ENCODE data around the gene TRABD2B. TPM values are rescaled to one million over a fixed set of nuclear protein-coding genes. Genes with fewer than 3 reads are reported as not detected.
A peak's percentile ranks its signal among the peaks of the same experiment; 100 is the strongest.

TRABD2B gene
- total RNA-seq, 1 donor from 2014 or later, result 1.4 TPM

DNA sequence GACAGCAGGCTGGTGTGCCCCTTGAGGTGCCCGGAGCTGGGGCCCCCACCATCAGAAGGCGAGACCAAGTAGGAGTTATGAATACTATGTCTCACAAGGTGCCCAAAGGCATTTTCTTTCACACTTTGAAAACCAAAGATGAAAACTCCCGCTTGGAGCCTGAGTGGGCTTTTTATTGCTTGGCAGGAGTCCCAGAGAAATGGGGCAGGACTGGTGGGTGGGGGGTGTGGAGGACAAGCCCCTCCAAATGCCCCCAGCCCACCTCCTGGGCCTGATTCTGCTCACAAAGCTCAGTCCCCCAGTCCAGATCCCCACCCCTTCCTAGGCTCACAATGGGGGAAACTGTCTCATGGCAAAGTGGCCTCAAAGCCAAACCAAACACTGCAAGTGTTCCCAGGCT lies 227.9 kb downstream of the TRABD2B start:
- H3K4me3 ChIP-seq, result no peak overlapping the region
- TF ChIP-seq, protein P1, sequence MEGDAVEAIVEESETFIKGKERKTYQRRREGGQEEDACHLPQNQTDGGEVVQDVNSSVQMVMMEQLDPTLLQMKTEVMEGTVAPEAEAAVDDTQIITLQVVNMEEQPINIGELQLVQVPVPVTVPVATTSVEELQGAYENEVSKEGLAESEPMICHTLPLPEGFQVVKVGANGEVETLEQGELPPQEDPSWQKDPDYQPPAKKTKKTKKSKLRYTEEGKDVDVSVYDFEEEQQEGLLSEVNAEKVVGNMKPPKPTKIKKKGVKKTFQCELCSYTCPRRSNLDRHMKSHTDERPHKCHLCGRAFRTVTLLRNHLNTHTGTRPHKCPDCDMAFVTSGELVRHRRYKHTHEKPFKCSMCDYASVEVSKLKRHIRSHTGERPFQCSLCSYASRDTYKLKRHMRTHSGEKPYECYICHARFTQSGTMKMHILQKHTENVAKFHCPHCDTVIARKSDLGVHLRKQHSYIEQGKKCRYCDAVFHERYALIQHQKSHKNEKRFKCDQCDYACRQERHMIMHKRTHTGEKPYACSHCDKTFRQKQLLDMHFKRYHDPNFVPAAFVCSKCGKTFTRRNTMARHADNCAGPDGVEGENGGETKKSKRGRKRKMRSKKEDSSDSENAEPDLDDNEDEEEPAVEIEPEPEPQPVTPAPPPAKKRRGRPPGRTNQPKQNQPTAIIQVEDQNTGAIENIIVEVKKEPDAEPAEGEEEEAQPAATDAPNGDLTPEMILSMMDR (IDR thresholded peaks at IDR 0.05; ENCODE audit: borderline replicate concordance), result no peak
- DNase-seq, result no peak
- intact Hi-C loops (cut with micrococcal nuclease), result no loop called here
- no peaks in the 10 kb centered on the region for H3K9me3 ChIP-seq (replicated peaks)
- H3K4me1 ChIP-seq, result peaks cover 61% of the 10 kb centered on the region
- H3K27me3 ChIP-seq (ENCODE audit: low read depth), result no peaks in the 10 kb centered on the region
- H3K27ac ChIP-seq (replicated peaks), result no peak overlapping the region
- H3K36me3 ChIP-seq, result no peaks in the 10 kb centered on the region

DNA sequence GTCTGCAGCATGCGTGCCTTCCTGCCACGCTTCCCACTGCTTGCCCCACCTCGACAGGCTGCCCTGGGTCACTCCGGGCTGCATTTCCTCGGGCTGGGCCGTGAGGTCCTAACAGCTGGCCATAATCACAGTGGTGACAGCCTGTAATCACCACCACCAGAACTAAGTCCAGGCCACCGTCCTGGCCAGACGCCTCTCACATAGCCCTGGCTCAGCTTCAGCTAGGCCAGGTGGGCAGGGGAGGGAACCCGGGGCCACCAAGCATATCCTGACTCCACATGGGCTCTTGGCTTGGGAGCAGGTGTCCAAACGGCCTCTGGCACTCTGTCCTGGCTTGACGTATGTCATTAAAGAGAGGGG lies 229.5 kb downstream of the TRABD2B start:
- H3K9me3 ChIP-seq (replicated peaks), result no peaks in the 10 kb centered on the region
- peaks cover 69% of the 10 kb centered on the region for H3K4me1 ChIP-seq
- TF ChIP-seq, protein P1 (IDR thresholded peaks at IDR 0.05; ENCODE audit: borderline replicate concordance), result no peak
- peak; percentile 72 for DNase-seq
- no peaks in the 10 kb centered on the region for H3K27me3 ChIP-seq (ENCODE audit: low read depth)
- H3K27ac ChIP-seq (replicated peaks), result peak overlapping the region; percentile 38
- no peaks in the 10 kb centered on the region for H3K36me3 ChIP-seq
- intact Hi-C loops (cut with micrococcal nuclease), result no loop called here
- H3K4me3 ChIP-seq, result no peak overlapping the region

DNA sequence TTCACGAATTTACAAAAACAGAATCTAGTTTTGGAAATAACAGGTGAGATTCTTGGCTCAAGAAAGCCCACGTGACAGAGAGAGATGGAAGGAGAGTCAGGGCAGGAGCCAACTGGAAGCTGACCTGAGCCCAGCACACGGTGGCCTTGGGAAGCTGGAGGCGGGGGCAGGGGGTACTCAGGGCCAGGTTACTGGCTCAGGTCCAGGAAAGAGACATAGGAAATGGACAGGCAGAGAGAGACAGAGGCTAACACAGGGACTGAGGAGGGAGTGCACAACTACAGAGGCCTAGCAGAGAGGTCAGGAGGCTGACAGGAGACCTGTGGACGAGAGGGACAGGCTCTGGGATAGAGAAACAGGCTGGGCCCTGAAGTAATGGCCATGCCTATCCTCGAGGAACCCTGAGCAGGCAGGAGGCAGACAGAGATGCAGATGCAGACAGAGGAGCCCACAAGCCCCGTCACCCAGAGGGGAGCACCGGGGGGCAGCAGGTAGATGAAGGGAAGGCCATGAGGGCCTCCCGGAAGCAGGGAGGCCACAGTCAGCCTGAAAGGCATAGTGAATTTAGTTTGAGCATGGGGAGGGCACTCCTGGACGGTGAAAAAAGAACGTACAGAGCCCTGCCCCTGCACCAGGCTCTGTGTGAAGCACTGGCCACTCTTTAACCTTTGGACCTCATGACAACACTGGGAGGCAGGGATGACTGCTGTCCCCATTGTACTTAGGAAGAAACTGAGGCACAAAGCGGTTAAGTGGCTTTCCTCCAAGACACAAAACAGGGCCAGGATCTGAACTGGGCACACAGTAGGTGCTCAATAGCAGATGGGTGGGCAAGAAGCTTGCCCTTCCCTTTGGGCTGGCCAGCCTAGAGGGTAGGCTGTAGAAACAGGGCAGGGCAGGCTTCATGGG lies 230.1 kb downstream of the TRABD2B start:
- H3K4me3 ChIP-seq, result no peak overlapping the region
- intact Hi-C loops (cut with micrococcal nuclease), result no loop called here
- H3K27ac ChIP-seq (replicated peaks), result peak overlapping the region; percentile 38
- TF ChIP-seq, protein P1 (IDR thresholded peaks at IDR 0.05; ENCODE audit: borderline replicate concordance), result no peak
- H3K36me3 ChIP-seq, result no peaks in the 10 kb centered on the region
- H3K9me3 ChIP-seq (replicated peaks), result no peaks in the 10 kb centered on the region
- no peak for DNase-seq
- peaks cover 65% of the 10 kb centered on the region for H3K4me1 ChIP-seq
- H3K27me3 ChIP-seq (ENCODE audit: low read depth), result no peaks in the 10 kb centered on the region

DNA sequence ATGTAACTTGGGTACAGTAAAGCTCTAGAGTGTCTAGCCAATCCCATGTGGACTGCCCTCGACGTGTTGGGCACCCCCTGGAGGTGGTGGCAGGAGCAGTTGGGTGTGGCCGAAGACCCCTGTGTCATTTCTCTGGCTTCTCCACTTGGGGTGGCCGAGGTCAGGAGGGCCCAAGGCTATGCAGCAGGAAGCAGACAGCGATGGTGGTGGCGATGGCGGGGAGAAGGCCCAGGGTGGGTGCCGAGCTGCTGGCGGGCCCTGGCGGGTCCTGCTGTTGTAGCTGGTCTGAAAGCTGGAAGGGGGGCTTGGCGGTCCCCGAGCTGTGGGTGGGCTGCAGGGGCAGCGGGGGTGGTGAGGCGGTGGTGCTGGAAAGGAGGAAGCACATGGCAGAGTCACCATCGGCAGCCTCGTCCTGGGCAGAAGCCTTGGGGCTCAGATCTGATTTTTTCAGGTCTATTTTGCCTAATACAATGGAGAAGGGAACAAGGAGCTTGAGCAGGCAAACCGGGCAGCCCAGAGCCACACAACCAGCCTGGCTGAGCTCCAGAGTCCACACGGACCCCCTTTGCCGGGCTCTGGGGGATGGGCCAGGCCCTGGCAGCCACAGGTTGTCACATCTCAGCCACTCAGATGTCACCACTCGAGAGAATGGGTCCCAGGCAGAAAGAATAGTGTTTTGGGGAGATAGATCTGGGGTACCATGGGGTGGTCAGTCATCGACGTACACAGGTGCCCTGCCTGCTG lies 231.3 kb downstream of the TRABD2B start:
- Histone ChIP-seq H3K27ac (replicated peaks) (peak overlapping the region; percentile 55), H3K9me3 (replicated peaks) (no peaks in the 10 kb centered on the region), H3K36me3 (no peaks in the 10 kb centered on the region), H3K4me1 (peaks cover 65% of the 10 kb centered on the region), H3K27me3 (ENCODE audit: low read depth) (peaks cover 5% of the 10 kb centered on the region), H3K4me3 (no peak overlapping the region)
- DNase-seq, result no peak
- intact Hi-C loops (cut with micrococcal nuclease), result no loop called here
- TF ChIP-seq, protein P1 (IDR thresholded peaks at IDR 0.05; ENCODE audit: borderline replicate concordance), result no peak

DNA sequence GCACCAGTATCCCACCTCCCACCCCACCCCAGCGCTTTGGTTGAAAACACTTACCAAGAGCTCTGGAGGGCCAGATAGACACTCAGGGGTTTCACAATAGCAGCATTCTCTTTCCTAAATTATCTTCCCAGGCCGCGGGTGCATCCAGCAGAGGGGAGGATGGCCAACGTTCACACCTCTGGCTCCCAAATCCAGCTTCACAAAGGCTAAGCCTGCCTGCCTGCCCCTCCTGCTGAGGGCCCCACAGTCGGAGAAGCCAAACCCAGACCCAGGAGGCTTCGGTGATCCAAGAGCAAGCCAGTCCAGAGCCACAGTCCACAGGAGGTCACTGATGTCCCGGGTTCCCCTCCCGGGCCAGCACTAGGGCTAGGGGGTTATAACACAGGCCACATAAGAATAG lies 231.9 kb downstream of the TRABD2B start:
- Histone ChIP-seq H3K27ac (replicated peaks) (peak overlapping the region; percentile 55), H3K4me1 (peaks cover 65% of the 10 kb centered on the region), H3K36me3 (no peaks in the 10 kb centered on the region), H3K9me3 (replicated peaks) (no peaks in the 10 kb centered on the region), H3K27me3 (ENCODE audit: low read depth) (peaks cover 5% of the 10 kb centered on the region), H3K4me3 (no peak overlapping the region)
- DNase-seq, result peak; percentile 58
- TF ChIP-seq, protein P1 (IDR thresholded peaks at IDR 0.05; ENCODE audit: borderline replicate concordance), result no peak
- intact Hi-C loops (cut with micrococcal nuclease), result no loop called here
